LNCaP clone FGC (cell line): ENCODE results near the gene WSCD1.
A peak's percentile ranks its signal among the peaks of the same experiment; 100 is the strongest.

ENCODE experiments used
- DNase-seq: peaks from one replicate; pipeline ENCODE4 v3.0.0-alpha.2; 2011; ENCODE audit warnings: low read depth
- H3K4me3 ChIP-seq: 2 replicates; pipeline ENCODE4 v1.5.1; 2011; ENCODE audit warnings: mild to moderate bottlenecking, low read depth, low read length, control low read depth
- TF ChIP-seq, protein P1 (sequence below): IDR thresholded peaks from 2 replicates; pipeline ENCODE4 v1.5.1; 2012; ENCODE audit warnings: mild to moderate bottlenecking; ENCODE audit not compliant: control insufficient read depth, insufficient read depth; ENCODE audit errors: extremely low read depth

WSCD1 gene

GRCh38 chr17:6070430-6070912 lies 292 bp downstream of the WSCD1 start:
- peak overlapping the region; percentile 36 for H3K4me3 ChIP-seq
- DNase-seq = no peak

GRCh38 chr17:6070913-6071511 lies 833 bp downstream of the WSCD1 start:
- TF ChIP-seq, protein P1, sequence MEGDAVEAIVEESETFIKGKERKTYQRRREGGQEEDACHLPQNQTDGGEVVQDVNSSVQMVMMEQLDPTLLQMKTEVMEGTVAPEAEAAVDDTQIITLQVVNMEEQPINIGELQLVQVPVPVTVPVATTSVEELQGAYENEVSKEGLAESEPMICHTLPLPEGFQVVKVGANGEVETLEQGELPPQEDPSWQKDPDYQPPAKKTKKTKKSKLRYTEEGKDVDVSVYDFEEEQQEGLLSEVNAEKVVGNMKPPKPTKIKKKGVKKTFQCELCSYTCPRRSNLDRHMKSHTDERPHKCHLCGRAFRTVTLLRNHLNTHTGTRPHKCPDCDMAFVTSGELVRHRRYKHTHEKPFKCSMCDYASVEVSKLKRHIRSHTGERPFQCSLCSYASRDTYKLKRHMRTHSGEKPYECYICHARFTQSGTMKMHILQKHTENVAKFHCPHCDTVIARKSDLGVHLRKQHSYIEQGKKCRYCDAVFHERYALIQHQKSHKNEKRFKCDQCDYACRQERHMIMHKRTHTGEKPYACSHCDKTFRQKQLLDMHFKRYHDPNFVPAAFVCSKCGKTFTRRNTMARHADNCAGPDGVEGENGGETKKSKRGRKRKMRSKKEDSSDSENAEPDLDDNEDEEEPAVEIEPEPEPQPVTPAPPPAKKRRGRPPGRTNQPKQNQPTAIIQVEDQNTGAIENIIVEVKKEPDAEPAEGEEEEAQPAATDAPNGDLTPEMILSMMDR = no peak
- no peak for DNase-seq
- peak overlapping the region; percentile 36 for H3K4me3 ChIP-seq

More at GRCh38 chr17:6070430-6070912, 292 bp downstream of the WSCD1 start:
- TF ChIP-seq, protein P1 = no peak

DNA sequence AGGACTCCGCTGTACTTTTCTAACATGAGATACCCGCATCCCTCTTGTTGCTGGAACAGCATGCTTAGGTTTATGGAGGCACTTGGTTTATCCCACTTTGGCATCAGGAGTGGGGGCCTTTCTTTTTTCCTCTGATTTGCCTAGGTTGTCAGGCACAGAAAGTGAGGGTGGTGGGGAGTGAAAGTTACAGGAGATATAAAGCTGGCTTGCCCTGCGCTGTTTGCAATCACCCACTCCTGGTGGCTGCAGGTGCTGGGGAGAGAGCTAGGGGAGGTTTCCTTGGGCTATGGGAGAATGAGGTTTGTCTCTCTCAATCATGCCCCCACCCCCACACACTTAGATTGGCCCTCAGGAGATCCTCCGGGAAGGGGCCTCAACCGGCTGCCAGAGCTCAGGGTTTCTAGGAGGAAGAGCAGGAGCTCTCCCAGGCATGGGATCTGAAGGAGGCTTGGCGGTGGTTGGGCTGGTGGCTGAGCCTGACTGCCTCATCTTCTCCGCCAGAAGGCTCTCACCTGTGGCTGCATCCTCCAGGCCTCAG lies 1.4 kb downstream of the WSCD1 start:
- TF ChIP-seq, protein P1 = no peak
- no peak for DNase-seq

GRCh38 chr17:6072157-6072556 lies 2.0 kb downstream of the WSCD1 start:
- TF ChIP-seq, protein P1 = no peak
- DNase-seq = no peak
- H3K4me3 ChIP-seq = no peak overlapping the region

More for the DNA sequence above, 1.4 kb downstream of the WSCD1 start:
- no peak overlapping the region for H3K4me3 ChIP-seq

GRCh38 chr17:6072611-6073010 lies 2.4 kb downstream of the WSCD1 start:
- TF ChIP-seq, protein P1 = no peak
- no peak for DNase-seq
- H3K4me3 ChIP-seq = no peak overlapping the region

DNA sequence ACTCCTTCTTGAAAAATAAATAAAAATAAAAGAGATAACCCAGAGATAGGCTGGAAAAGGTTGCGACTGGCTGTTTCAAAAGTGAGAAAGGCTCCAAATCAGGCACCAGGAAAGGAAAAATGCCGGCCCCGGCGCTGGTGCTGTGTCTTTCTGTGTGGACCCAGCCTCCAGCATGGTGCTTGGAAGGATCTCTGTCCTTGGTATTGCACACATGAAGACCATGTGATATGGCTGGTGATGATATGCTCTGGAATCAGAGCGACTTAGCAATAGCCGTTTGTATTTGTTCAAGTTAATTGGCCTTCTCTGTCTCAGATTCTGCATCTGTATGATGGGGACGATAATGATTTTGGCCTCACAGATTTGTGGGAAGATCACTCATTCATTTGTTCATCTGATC lies 3.4 kb downstream of the WSCD1 start:
- no peak for DNase-seq
- H3K4me3 ChIP-seq = no peak overlapping the region
- TF ChIP-seq, protein P1 = no peak

DNA sequence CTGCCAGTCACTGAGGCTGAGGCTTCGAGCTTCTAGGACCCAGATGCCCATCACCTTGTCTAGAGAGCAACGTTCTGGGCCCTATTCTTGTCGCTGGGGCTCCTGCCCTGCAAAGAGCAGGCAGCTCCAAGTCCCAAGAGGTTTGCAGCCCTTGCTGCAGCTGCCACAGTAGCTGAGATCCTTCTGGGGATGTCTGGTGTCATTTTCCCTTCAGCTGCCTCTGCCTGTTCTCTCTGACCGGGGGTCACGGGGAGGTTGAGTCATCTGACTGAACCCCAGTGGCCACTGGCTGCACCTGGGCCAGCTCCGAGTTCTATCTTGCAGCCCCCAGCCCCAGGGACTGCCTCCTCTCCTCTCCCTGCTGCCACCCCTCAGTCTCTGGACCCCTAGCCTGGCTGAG lies 4.9 kb downstream of the WSCD1 start:
- TF ChIP-seq, protein P1 = no peak
- H3K4me3 ChIP-seq = no peak overlapping the region
- no peak for DNase-seq
